ENCODE results near the gene APEH. TPM values are rescaled to one million over a fixed set of nuclear protein-coding genes. Genes with fewer than 3 reads are reported as not detected.
"Not testable (repeated sequence)": the region's sequence is repeated elsewhere in the genome, so short reads cannot be mapped to it uniquely, and the experiment has no call there.

APEH gene
- total and polyA plus RNA-seq, 2 donors (not counting 1 experiment from before 2014, with no cell fraction given): 79.4 to 96.2 TPM

GRCh38 chr3:49683162-49683561, 9.0 kb downstream of the APEH start:
- Histone ChIP-seq H3K4me3 (ENCODE audit: control extremely low read depth in 1 of 5, extremely low read depth in 1 of 5, insufficient read depth in 1 of 5, low read depth in 2 of 5, low read length in 4 of 5) (no peak overlapping the region), H3K9me3 (ENCODE audit: control extremely low read depth in 1 of 3, control insufficient read depth in 2 of 3, insufficient read depth in 1 of 3, low read length in 2 of 3) (no peaks in the 10 kb centered on the region), H3K36me3 (replicated peaks in 1 of 2; ENCODE audit: control extremely low read depth in 1 of 2, control insufficient read depth in 1 of 2, extremely low read depth in 1 of 2, insufficient read depth in 2 of 2, low read length in 1 of 2) (peaks cover 0 to 50% of the 10 kb centered on the region in 2 experiments), H3K4me1 (ENCODE audit: control insufficient read depth in 2 of 2, insufficient read depth in 2 of 2, low read length in 2 of 2) (peaks cover 5 to 14% of the 10 kb centered on the region in 2 donors), H3K4me2 (replicated peaks; ENCODE audit: low read depth, low read length, poor library complexity, severe bottlenecking) (no peak overlapping the region), H3K9ac (ENCODE audit: low read length) (no peak overlapping the region), H2AFZ (ENCODE audit: insufficient read depth, low read depth, low read length, poor library complexity, severe bottlenecking) (no peak overlapping the region), H3K27me3 (replicated peaks in 1 of 4; ENCODE audit: control extremely low read depth in 1 of 4, control insufficient read depth in 3 of 4, insufficient read depth in 4 of 4, low read length in 3 of 4) (peaks cover 0 to 13% (median 0%) of the 10 kb centered on the region in 4 experiments), H3K79me2 (ENCODE audit: control insufficient read depth, insufficient read depth, low read length) (no peaks in the 10 kb centered on the region), H3K27ac (ENCODE audit: low read length in 2 of 2) (no peak overlapping the region), H4K20me1 (ENCODE audit: control insufficient read depth, insufficient read depth, low read length, poor library complexity, severe bottlenecking) (peaks cover 19% of the 10 kb centered on the region)
- no peak for TF ChIP-seq CTCF (IDR thresholded peaks at IDR 0.05)
- TF ChIP-seq EZH2 (IDR thresholded peaks at IDR 0.05; ENCODE audit: borderline replicate concordance, insufficient read depth, low read depth, low read length, poor library complexity, severe bottlenecking): no peak
- H3K4me1 Mint-ChIP-seq: peaks cover 9% of the 10 kb centered on the region
- peaks cover 3% of the 10 kb centered on the region for H3K27me3 Mint-ChIP-seq
- 88% methylated on average over 4 of the region's 6 CpGs for WGBS (ENCODE audit: insufficient coverage)
- H3K27ac Mint-ChIP-seq: no peak overlapping the region
- POLR2A ChIA-PET: no interaction called here
- no peak overlapping the region for H3K4me3 Mint-ChIP-seq
- CTCF ChIA-PET: interaction anchor here (0.6 kb wide), 1 partner anchor 621 kb away, joined by 3 read pairs; no protein-coding TSS in a partner anchor
- intact Hi-C loops (cut with micrococcal nuclease): no loop called here
- ATAC-seq (ENCODE audit: low read depth) (no peak), DNase-seq (no peak)
- H3K9me3 Mint-ChIP-seq (ENCODE audit: insufficient read depth): no peaks in the 10 kb centered on the region

GRCh38 chr3:49684453-49684852, 10.3 kb downstream of the APEH start:
- H3K27ac Mint-ChIP-seq; H3K27ac ChIP-seq (ENCODE audit: low read length in 2 of 2); H3K4me2 ChIP-seq (replicated peaks; ENCODE audit: low read depth, low read length, poor library complexity, severe bottlenecking); H3K9me3 ChIP-seq (ENCODE audit: control extremely low read depth in 1 of 3, control insufficient read depth in 2 of 3, insufficient read depth in 1 of 3, low read length in 2 of 3); H3K79me2 ChIP-seq (ENCODE audit: control insufficient read depth, insufficient read depth, low read length); H4K20me1 ChIP-seq (ENCODE audit: control insufficient read depth, insufficient read depth, low read length, poor library complexity, severe bottlenecking); ATAC-seq (ENCODE audit: low read depth); H3K9ac ChIP-seq (ENCODE audit: low read length); H2AFZ ChIP-seq (ENCODE audit: insufficient read depth, low read depth, low read length, poor library complexity, severe bottlenecking); H3K9me3 Mint-ChIP-seq (ENCODE audit: insufficient read depth); H3K4me3 Mint-ChIP-seq; H3K4me3 ChIP-seq (ENCODE audit: control extremely low read depth in 1 of 5, extremely low read depth in 1 of 5, insufficient read depth in 1 of 5, low read depth in 2 of 5, low read length in 4 of 5); CTCF ChIA-PET; DNase-seq; H3K27me3 Mint-ChIP-seq; POLR2A ChIA-PET; intact Hi-C loops (cut with micrococcal nuclease): not testable (repeated sequence)
- Histone ChIP-seq H3K4me1 (ENCODE audit: control insufficient read depth in 2 of 2, insufficient read depth in 2 of 2, low read length in 2 of 2) (peaks cover 9 to 21% of the 10 kb centered on the region in 2 donors), H3K27me3 (replicated peaks in 1 of 4; ENCODE audit: control extremely low read depth in 1 of 4, control insufficient read depth in 3 of 4, insufficient read depth in 4 of 4, low read length in 3 of 4) (peaks cover 0 to 13% (median 0%) of the 10 kb centered on the region in 4 experiments), H3K36me3 (replicated peaks in 1 of 2; ENCODE audit: control extremely low read depth in 1 of 2, control insufficient read depth in 1 of 2, extremely low read depth in 1 of 2, insufficient read depth in 2 of 2, low read length in 1 of 2) (peaks cover 0 to 37% of the 10 kb centered on the region in 2 experiments)
- no CpG with 5 or more reads among the region's 2 CpGs for WGBS (ENCODE audit: insufficient coverage)
- H3K4me1 Mint-ChIP-seq: peaks cover 19% of the 10 kb centered on the region

- CTCF ChIA-PET; H3K4me2 ChIP-seq (replicated peaks; ENCODE audit: low read depth, low read length, poor library complexity, severe bottlenecking); DNase-seq; intact Hi-C loops (cut with micrococcal nuclease); ATAC-seq (ENCODE audit: low read depth); H4K20me1 ChIP-seq (ENCODE audit: control insufficient read depth, insufficient read depth, low read length, poor library complexity, severe bottlenecking); H3K79me2 ChIP-seq (ENCODE audit: control insufficient read depth, insufficient read depth, low read length); H3K9ac ChIP-seq (ENCODE audit: low read length); H3K9me3 ChIP-seq (ENCODE audit: control extremely low read depth in 1 of 3, control insufficient read depth in 2 of 3, insufficient read depth in 1 of 3, low read length in 2 of 3); H3K27ac Mint-ChIP-seq; H3K27ac ChIP-seq (ENCODE audit: low read length in 2 of 2); H2AFZ ChIP-seq (ENCODE audit: insufficient read depth, low read depth, low read length, poor library complexity, severe bottlenecking); H3K4me3 ChIP-seq (ENCODE audit: control extremely low read depth in 1 of 5, extremely low read depth in 1 of 5, insufficient read depth in 1 of 5, low read depth in 2 of 5, low read length in 4 of 5); H3K27me3 Mint-ChIP-seq; POLR2A ChIA-PET; H3K9me3 Mint-ChIP-seq (ENCODE audit: insufficient read depth): not testable (repeated sequence)
- Histone ChIP-seq H3K36me3 (replicated peaks in 1 of 2; ENCODE audit: control extremely low read depth in 1 of 2, control insufficient read depth in 1 of 2, extremely low read depth in 1 of 2, insufficient read depth in 2 of 2, low read length in 1 of 2) (peaks cover 0 to 31% of the 10 kb centered on the region in 2 experiments), H3K27me3 (replicated peaks in 1 of 4; ENCODE audit: control extremely low read depth in 1 of 4, control insufficient read depth in 3 of 4, insufficient read depth in 4 of 4, low read length in 3 of 4) (peaks cover 0 to 13% (median 0%) of the 10 kb centered on the region in 4 experiments), H3K4me1 (ENCODE audit: control insufficient read depth in 2 of 2, insufficient read depth in 2 of 2, low read length in 2 of 2) (peaks cover 12 to 26% of the 10 kb centered on the region in 2 donors)
- WGBS (ENCODE audit: insufficient coverage): 100% methylated on average over 1 of the region's 10 CpGs
- Mint-ChIP-seq H3K4me3 (peak overlapping the region; percentile 60), H3K4me1 (peaks cover 25% of the 10 kb centered on the region)
Observed at GRCh38 chr3:49685103-49685502, 11.0 kb downstream of the APEH start.

Measured in B cell (primary cell).